CD14-positive monocyte (primary cell): Measurements from ENCODE around the gene VAV2. TPM values are rescaled to one million over a fixed set of nuclear protein-coding genes. Genes with fewer than 3 reads are reported as not detected.

Experiments used
- DNase-seq, 3 donors: peaks; one replicate each; pipeline ENCODE4 v3.0.0-alpha.2; 2011 to 2022
- H2AFZ ChIP-seq: 2 replicates; pipeline ENCODE4 v1.6.0; 2012; ENCODE audit warnings: mild to moderate bottlenecking, low read depth, low read length, inconsistent platforms; ENCODE audit not compliant: insufficient read depth, poor library complexity, severe bottlenecking
- H3K27ac ChIP-seq, 2 donors: 1 replicate in 1 of 2; 2 replicates in 1 of 2; pipeline ENCODE4 v1.5.1; 2012 to 2013; ENCODE audit warnings: low read length in 2 of 2, control low read depth in 1 of 2, inconsistent platforms in 1 of 2, low read depth in 1 of 2, mild to moderate bottlenecking in 1 of 2
- H3K27me3 ChIP-seq, 2 donors: one replicate each; pipeline versions ENCODE4 v1.6.0 to v1.6.1; 2011 to 2013; ENCODE audit warnings: low read length in 2 of 2; ENCODE audit not compliant: control insufficient read depth in 2 of 2, insufficient read depth in 2 of 2
- H3K36me3 ChIP-seq, 2 donors: replicated peaks in 1 of 2; 1 replicate in 1 of 2; 2 replicates in 1 of 2; pipeline versions ENCODE4 v1.5.1 to v1.6.1; 2012 to 2013; ENCODE audit warnings: low read length in 2 of 2, control low read depth in 1 of 2, inconsistent platforms in 1 of 2, mild to moderate bottlenecking in 1 of 2; ENCODE audit not compliant: insufficient read depth in 2 of 2, control insufficient read depth in 1 of 2
- H3K4me1 ChIP-seq, 2 donors: 1 replicate in 1 of 2; 2 replicates in 1 of 2; pipeline versions ENCODE4 v1.5.1 to v1.6.1; 2012 to 2013; ENCODE audit warnings: low read length in 2 of 2, control low read depth in 1 of 2, inconsistent platforms in 1 of 2, mild to moderate bottlenecking in 1 of 2, moderate library complexity in 1 of 2; ENCODE audit not compliant: insufficient read depth in 2 of 2, control insufficient read depth in 1 of 2
- H3K4me2 ChIP-seq: replicated peaks from 2 replicates; pipeline ENCODE3; 2012; ENCODE audit warnings: low read length, moderate library complexity, mild to moderate bottlenecking; ENCODE audit not compliant: poor library complexity, severe bottlenecking; ENCODE audit errors: extremely low read depth
- H3K4me3 ChIP-seq, 3 experiments: fragments of 200-600 bp in 1 of 3; sonication (generic) in 1 of 3; replicated peaks in 1 of 3; 1 replicate in 2 of 3; 2 replicates in 1 of 3; pipeline ENCODE4 v1.5.1; 2011 to 2013; ENCODE audit warnings: low read length in 3 of 3, mild to moderate bottlenecking in 3 of 3, control low read depth in 2 of 3, low read depth in 2 of 3, inconsistent platforms in 1 of 3, moderate library complexity in 1 of 3
- H3K79me2 ChIP-seq: 2 replicates; pipeline ENCODE4 v1.6.0; 2012; ENCODE audit warnings: mild to moderate bottlenecking, control low read depth, inconsistent platforms, low read length, moderate library complexity; ENCODE audit not compliant: insufficient read depth
- H3K9ac ChIP-seq: 2 replicates; pipeline ENCODE4 v1.6.0; 2017; ENCODE audit warnings: low read length, mild to moderate bottlenecking; ENCODE audit not compliant: insufficient read depth, poor library complexity, severe bottlenecking
- H3K9me3 ChIP-seq, 2 donors: replicated peaks in 1 of 2; 1 replicate in 1 of 2; 2 replicates in 1 of 2; pipeline versions ENCODE4 v1.5.1 to v1.6.1; 2012 to 2013; ENCODE audit warnings: low read length in 2 of 2, control low read depth in 1 of 2; ENCODE audit not compliant: control insufficient read depth in 1 of 2, insufficient read depth in 1 of 2
- H4K20me1 ChIP-seq: 2 replicates; pipeline ENCODE4 v1.6.0; 2012; ENCODE audit warnings: mild to moderate bottlenecking, low read length, control low read depth, moderate library complexity; ENCODE audit not compliant: insufficient read depth
- H3K27ac Mint-ChIP-seq, 7 donors: one replicate each; pipeline ENCODE4 v1.8.0; 2020; ENCODE audit warnings: mild to moderate bottlenecking in 7 of 7, mixed read lengths in 7 of 7, moderate library complexity in 6 of 7, inconsistent platforms in 2 of 7
- H3K27me3 Mint-ChIP-seq, 3 donors: one replicate each; pipeline ENCODE4 v1.8.0; 2021 to 2022; ENCODE audit warnings: low read depth in 3 of 3, mild to moderate bottlenecking in 3 of 3, mixed read lengths in 3 of 3, moderate library complexity in 3 of 3, inconsistent platforms in 1 of 3
- H3K36me3 Mint-ChIP-seq, 2 donors: one replicate each; pipeline ENCODE4 v1.8.0; 2020; ENCODE audit warnings: mixed read lengths in 2 of 2, inconsistent platforms in 1 of 2, mild to moderate bottlenecking in 1 of 2
- H3K4me1 Mint-ChIP-seq: one replicate; pipeline ENCODE4 v1.8.0; 2020; ENCODE audit warnings: mild to moderate bottlenecking, mixed read lengths
- H3K4me3 Mint-ChIP-seq, 2 donors: one replicate each; pipeline ENCODE4 v1.8.0; 2020; ENCODE audit warnings: mild to moderate bottlenecking in 2 of 2, mixed read lengths in 2 of 2, moderate library complexity in 1 of 2
- H3K9me3 Mint-ChIP-seq, 7 donors: one replicate each; pipeline ENCODE4 v1.8.0; 2020 to 2022; ENCODE audit warnings: mixed read lengths in 7 of 7, mild to moderate bottlenecking in 6 of 7, moderate library complexity in 6 of 7, inconsistent platforms in 2 of 7
- WGBS: methylation state at CpG from one replicate; pipeline ENCODE4 v1.1.5; 2013; ENCODE audit warnings: missing lambda C conversion rate; ENCODE audit not compliant: insufficient coverage; 5-methylcytosine and 5-hydroxymethylcytosine counted together
- intact Hi-C, 2 donors: fragments of 100-400 bp; cut with micrococcal nuclease; formaldehyde crosslinking; loops; one replicate each; pipeline versions ENCODE4 v1.15.0 to v1.15.1; 2023
- polyA plus RNA-seq, 3 donors: library from polyadenylated mRNA; depleted of rRNA in 1 of 3; unstranded in 2 of 3; stranded (reverse) in 1 of 3; fragments of 300-500 nt in 2 of 3; fragments of >200 nt in 1 of 3; fragmentation: Illumina TruSeq in 2 of 3; gene quantifications; 1 replicate in 2 of 3; 2 replicates in 1 of 3; pipeline ENCODE4 v1.2.3, GENCODE V29; 2012 to 2021
- TF ChIP-seq, protein P1 (sequence below): fragments of 200-600 bp; IDR thresholded peaks from one replicate; pipeline ENCODE4 v1.8.0; 2022; ENCODE audit warnings: antibody characterized with exemption, mild to moderate bottlenecking

The VAV2 gene
- polyA plus RNA-seq, 3 donors = 2.3 to 13.6 (median 2.3) TPM

GRCh38 chr9:133905493-133905892, 86.6 kb downstream of the VAV2 start:
- Histone ChIP-seq H3K79me2 (peaks cover 17% of the 10 kb centered on the region), H3K27me3 (no peaks in the 10 kb centered on the region), H3K9me3 (peaks cover 0 to 3% of the 10 kb centered on the region in 2 donors), H4K20me1 (peaks cover 73% of the 10 kb centered on the region), H2AFZ (no peak overlapping the region), H3K4me1 (peaks cover 4 to 5% of the 10 kb centered on the region in 2 donors), H3K9ac (no peak overlapping the region), H3K27ac (no peak overlapping the region), H3K4me2 (no peak overlapping the region), H3K4me3 (no peak overlapping the region), H3K36me3 (no peaks in the 10 kb centered on the region)
- TF ChIP-seq, protein P1, sequence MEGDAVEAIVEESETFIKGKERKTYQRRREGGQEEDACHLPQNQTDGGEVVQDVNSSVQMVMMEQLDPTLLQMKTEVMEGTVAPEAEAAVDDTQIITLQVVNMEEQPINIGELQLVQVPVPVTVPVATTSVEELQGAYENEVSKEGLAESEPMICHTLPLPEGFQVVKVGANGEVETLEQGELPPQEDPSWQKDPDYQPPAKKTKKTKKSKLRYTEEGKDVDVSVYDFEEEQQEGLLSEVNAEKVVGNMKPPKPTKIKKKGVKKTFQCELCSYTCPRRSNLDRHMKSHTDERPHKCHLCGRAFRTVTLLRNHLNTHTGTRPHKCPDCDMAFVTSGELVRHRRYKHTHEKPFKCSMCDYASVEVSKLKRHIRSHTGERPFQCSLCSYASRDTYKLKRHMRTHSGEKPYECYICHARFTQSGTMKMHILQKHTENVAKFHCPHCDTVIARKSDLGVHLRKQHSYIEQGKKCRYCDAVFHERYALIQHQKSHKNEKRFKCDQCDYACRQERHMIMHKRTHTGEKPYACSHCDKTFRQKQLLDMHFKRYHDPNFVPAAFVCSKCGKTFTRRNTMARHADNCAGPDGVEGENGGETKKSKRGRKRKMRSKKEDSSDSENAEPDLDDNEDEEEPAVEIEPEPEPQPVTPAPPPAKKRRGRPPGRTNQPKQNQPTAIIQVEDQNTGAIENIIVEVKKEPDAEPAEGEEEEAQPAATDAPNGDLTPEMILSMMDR = no peak
- H3K4me1 Mint-ChIP-seq = peaks cover 11% of the 10 kb centered on the region
- peak overlapping the region in 2 of 7 donors; percentile 35 to 42 for H3K27ac Mint-ChIP-seq
- DNase-seq = peak in 1 of 3 donors; percentile 12
- 78% methylated on average over 3 of the region's 6 CpGs for WGBS
- H3K9me3 Mint-ChIP-seq = peaks cover 0 to 6% (median 0%) of the 10 kb centered on the region in 7 donors
- H3K4me3 Mint-ChIP-seq = no peak overlapping the region
- intact Hi-C loops = no loop called here
- peaks cover 0 to 3% (median 0%) of the 10 kb centered on the region in 3 donors for H3K27me3 Mint-ChIP-seq
- H3K36me3 Mint-ChIP-seq = no peaks in the 10 kb centered on the region

GRCh38 chr9:133904346-133905090, 87.6 kb downstream of the VAV2 start:
- no peaks in the 10 kb centered on the region for H3K36me3 Mint-ChIP-seq
- 92% methylated on average over 28 of the region's 29 CpGs for WGBS
- Histone ChIP-seq H3K4me2 (no peak overlapping the region), H3K9me3 (no peaks in the 10 kb centered on the region), H3K27ac (no peak overlapping the region), H3K36me3 (no peaks in the 10 kb centered on the region), H3K9ac (no peak overlapping the region), H3K4me3 (no peak overlapping the region), H3K27me3 (no peaks in the 10 kb centered on the region), H4K20me1 (peaks cover 65% of the 10 kb centered on the region), H3K79me2 (peaks cover 16% of the 10 kb centered on the region), H2AFZ (no peak overlapping the region), H3K4me1 (peaks cover 4 to 5% of the 10 kb centered on the region in 2 donors)
- DNase-seq = no peak
- intact Hi-C loops = no loop called here
- H3K9me3 Mint-ChIP-seq = no peaks in the 10 kb centered on the region
- H3K4me3 Mint-ChIP-seq = no peak overlapping the region
- peaks cover 14% of the 10 kb centered on the region for H3K4me1 Mint-ChIP-seq
- peaks cover 0 to 3% (median 0%) of the 10 kb centered on the region in 3 donors for H3K27me3 Mint-ChIP-seq
- H3K27ac Mint-ChIP-seq = peak overlapping the region in 2 of 7 donors; percentile 22 to 57
- TF ChIP-seq, protein P1 = no peak
